ENCODE measurements around the gene CARNS1.

- TF ChIP-seq EP300 (IDR thresholded peaks at IDR 0.05) (no peak), CTCF (IDR thresholded peaks at IDR 0.05) (no peak), POLR2A (IDR thresholded peaks at IDR 0.05) (no peak)
These were observed 6.2 kb upstream of the CARNS1 start for GRCh38 chr11:67409261-67409666.
